NK-92 (cell line): ENCODE data around the gene GRAPL.
"Not testable (repeated sequence)": the region's sequence is repeated elsewhere in the genome, so short reads cannot be mapped to it uniquely, and the experiment has no call there.

Source experiments
- DNase-seq: peaks from one replicate; lab custom pipeline; 2025; ENCODE audit not compliant: unreplicated experiment; lab: John Stamatoyannopoulos, UW

The GRAPL gene

GRCh38 chr17:19187883-19188869, 60.8 kb downstream of the GRAPL start:
- not testable (repeated sequence) for DNase-seq

GRCh38 chr17:19188870-19189708, 61.7 kb downstream of the GRAPL start:
- not testable (repeated sequence) for DNase-seq

GRCh38 chr17:19189781-19190405, 62.5 kb downstream of the GRAPL start:
- not testable (repeated sequence) for DNase-seq

- not testable (repeated sequence) for DNase-seq
Observed at GRCh38 chr17:19196382-19197204, 69.2 kb downstream of the GRAPL start.

GRCh38 chr17:19202448-19202847, 75.1 kb downstream of the GRAPL start:
- DNase-seq = not testable (repeated sequence)

- DNase-seq = not testable (repeated sequence)
Observed at GRCh38 chr17:19203429-19203828, 76.0 kb downstream of the GRAPL start.
